GM12865 (cell line): ENCODE data around the gene BAG1.
A peak's percentile ranks its signal among the peaks of the same experiment; 100 is the strongest.

Experiments
- DNase-seq: peaks from one replicate; pipeline ENCODE4 v3.0.0; 2010; ENCODE audit warnings: low read depth
- H3K4me3 ChIP-seq: 2 replicates; pipeline ENCODE4 v1.5.1; 2011; ENCODE audit warnings: mild to moderate bottlenecking, low read depth, low read length, control low read depth
- CTCF ChIP-seq: IDR thresholded peaks from 2 replicates; pipeline ENCODE4 v1.5.1; 2011; ENCODE audit warnings: low read length, control low read depth, low read depth, inconsistent platforms; ENCODE audit not compliant: insufficient read depth; ENCODE audit errors: missing control alignments

Gene BAG1

DNA sequence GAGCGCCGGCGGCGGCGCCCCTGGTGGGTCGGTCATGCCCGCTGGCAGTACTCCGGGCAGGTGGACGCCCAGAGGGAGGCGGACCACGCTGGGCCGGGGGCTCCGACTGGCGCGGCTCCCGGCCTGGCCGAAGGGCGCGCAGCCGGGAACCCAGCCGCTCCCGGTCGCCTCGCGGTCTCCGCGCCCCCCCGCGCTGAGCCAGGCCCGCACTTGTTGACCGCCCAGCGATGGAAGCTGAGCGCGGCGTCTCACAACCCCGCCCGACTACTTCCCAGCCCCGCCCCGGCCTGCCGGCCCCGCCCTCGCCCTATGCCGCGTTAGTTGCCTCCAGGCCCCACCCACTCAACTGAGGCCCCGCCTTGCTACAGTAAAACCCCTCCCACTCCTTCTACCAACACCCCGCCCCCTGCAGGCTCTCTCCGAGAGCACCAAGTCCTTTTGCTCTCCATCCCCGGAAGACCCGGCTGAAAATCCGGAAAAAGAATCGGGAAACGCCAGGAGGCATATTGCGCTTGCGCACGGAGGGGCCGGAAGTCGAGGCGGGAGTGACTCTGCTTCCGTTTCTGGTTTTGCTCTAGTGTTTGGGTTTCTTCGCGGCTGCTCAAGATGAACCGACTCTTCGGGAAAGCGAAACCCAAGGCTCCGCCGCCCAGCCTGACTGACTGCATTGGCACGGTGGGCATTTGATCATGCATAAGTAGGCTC lies at the start of gene BAG1, which contains the start of gene CHMP5:
BAG1 (minus strand) TSS at position 236 of the 705 bp plus-strand sequence.
CHMP5 (plus strand) TSS at position 577 of the 705 bp plus-strand sequence; CDS start at position 607, 30 bp downstream.
- peak; percentile 99 for DNase-seq
- H3K4me3 ChIP-seq = peak within 1 kb of the TSS; percentile 93
- no peak for TF ChIP-seq CTCF

- no peak for DNase-seq
- no peak overlapping the region for H3K4me3 ChIP-seq
- no peak for TF ChIP-seq CTCF
These were observed 47.4 kb upstream of the BAG1 start for GRCh38 chr9:33311953-33312352.

DNA sequence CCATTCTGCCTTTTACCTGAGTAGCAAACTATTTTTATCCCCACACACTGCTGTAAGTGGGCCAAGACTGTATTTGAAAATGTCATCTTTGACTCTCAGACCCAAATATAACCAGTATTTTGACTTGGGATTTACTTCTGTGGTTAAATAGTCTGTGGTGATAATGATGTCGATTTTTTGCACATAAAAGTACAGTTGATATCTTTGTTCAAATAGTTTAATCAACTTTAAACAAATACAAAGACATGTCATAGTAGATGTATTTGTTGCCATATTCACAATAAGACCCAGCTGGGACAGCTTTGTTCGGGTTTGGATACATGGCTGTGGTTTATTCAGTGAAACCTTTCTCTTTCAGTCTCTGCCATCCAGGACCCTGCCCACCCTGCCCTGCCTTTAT lies 46.2 kb upstream of the BAG1 start:
- TF ChIP-seq CTCF = no peak
- no peak overlapping the region for H3K4me3 ChIP-seq
- DNase-seq = no peak

- TF ChIP-seq CTCF = no peak
- no peak for DNase-seq
- H3K4me3 ChIP-seq = no peak overlapping the region
These were observed 45.4 kb upstream of the BAG1 start for GRCh38 chr9:33309903-33310302.

GRCh38 chr9:33307067-33307466 lies 42.6 kb upstream of the BAG1 start:
- no peak overlapping the region for H3K4me3 ChIP-seq
- TF ChIP-seq CTCF = no peak
- DNase-seq = no peak

- H3K4me3 ChIP-seq = no peak overlapping the region
- no peak for TF ChIP-seq CTCF
- DNase-seq = no peak
These were observed 41.5 kb upstream of the BAG1 start for GRCh38 chr9:33306037-33306436.

DNA sequence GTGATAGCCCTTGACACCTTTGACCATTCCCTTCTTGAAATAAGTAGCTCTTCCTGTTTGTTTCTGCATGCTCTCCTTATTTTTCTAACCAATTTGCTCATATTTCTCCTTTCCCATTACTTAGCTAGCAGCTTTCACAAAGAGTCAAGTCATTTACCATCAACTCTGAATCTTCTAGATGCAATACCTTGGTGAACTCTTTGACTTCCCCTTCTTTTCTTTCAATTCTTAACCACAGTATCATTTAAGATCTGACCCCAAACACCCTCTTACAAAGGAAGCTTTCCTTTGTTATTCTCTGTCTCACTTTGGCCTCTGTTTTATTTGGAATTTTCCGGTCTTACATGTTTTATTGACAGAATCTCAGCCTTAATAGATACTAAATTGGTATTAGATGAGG lies 39.9 kb upstream of the BAG1 start:
- no peak overlapping the region for H3K4me3 ChIP-seq
- no peak for DNase-seq
- no peak for TF ChIP-seq CTCF
